AG08396 (cell line): Measurements from ENCODE around the gene ATP9B.

Experiments used
- DNase-seq: peaks from one replicate; pipeline ENCODE4 v3.0.0; 2012; ENCODE audit warnings: low spot score, mixed read lengths

The ATP9B gene

GRCh38 chr18:79328887-79329286 lies 259.7 kb downstream of the ATP9B start:
- DNase-seq = no peak

DNA sequence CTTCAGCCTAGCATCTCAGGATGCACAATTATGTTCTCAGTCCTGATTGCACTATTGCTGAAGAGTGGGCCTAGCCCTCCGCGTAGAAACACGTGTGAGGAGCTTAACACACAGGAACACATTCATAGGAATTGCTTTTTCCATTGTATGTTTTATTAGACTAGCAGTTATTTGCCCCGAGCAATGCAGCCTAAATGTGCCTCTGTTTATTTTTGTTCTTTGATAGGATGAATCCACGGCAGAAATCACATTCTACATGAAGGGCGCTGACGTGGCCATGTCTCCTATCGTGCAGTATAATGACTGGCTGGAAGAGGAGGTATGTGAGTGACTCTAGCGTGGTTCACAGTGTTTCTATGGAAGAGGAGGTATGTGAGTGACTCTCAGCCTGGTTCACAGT lies 260.6 kb downstream of the ATP9B start:
- DNase-seq = no peak

DNA sequence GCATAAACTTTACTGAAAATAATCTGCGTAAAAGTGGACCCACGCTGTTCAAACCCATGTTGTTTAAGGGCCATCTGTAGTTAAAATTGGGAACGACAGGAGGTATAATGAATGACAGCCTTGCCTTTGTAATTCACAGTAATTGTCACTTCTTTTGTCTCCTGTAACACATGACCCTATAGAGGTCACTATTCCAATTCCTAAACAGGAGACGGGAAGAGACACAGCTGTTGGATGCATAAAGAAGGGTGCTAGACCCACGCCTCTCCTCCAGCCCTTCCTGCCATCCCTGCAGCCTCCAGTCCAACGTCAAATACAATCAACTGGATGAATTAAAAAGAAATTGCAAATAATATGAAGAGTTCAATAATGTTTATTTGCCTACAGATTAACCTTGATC lies 263.5 kb downstream of the ATP9B start:
- DNase-seq = no peak

GRCh38 chr18:79333046-79333445 lies 263.9 kb downstream of the ATP9B start:
- DNase-seq = no peak

- no peak for DNase-seq
Observed at GRCh38 chr18:79334496-79335233, 265.5 kb downstream of the ATP9B start.

GRCh38 chr18:79335833-79336360 lies 266.7 kb downstream of the ATP9B start:
- DNase-seq = no peak

- DNase-seq = no peak
Observed at GRCh38 chr18:79336556-79337142, 267.5 kb downstream of the ATP9B start.

DNA sequence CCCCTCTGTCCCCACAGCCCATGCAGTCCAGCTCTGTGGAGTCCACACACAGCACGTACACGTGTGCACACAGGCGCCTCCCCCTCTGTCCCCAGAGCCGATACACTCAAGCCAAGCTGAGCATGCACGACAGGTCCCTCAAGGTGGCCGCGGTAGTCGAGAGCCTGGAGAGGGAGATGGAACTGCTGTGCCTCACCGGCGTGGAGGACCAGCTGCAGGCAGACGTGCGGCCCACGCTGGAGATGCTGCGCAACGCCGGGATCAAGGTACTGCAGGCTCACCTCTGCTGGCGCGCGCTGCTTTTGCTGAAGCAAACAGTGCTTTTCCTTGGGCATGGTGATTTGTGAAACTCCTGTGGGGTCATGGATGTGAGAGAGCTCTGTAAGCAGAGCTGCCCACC lies 268.0 kb downstream of the ATP9B start:
- DNase-seq = no peak

GRCh38 chr18:79337620-79338019 lies 268.4 kb downstream of the ATP9B start:
- DNase-seq = no peak

- no peak for DNase-seq
Observed at GRCh38 chr18:79339094-79339908, 270.1 kb downstream of the ATP9B start.

DNA sequence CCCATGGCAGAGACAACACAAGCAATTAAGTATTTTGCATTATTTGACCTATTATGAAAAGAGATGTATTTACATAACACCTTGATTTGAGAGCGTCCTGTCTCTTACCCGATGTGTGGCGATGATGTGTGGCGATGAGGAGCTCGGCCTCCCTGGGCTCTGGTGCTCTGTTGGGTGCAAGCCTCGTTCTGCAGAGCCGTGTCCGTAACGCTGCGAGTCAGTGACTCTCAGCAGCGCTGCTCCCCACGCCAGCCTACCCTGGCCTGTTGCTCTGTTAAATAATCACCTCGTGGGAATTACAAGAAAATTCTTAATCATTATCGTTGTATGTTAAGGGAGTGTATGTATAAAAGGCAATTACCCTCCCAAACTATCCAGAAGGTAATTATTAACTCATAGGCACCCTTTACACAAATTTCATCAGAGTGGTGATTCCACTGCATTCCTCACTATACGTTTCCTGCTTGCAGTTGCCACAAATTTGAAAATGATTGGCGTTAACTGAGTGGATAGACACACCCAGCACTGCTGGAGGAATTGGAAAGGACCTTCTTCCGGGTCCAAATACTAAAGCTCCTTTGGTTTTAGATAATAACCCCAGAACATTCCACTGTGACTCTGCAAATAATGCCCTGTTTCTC lies 274.5 kb downstream of the ATP9B start:
- no peak for DNase-seq

GRCh38 chr18:79344208-79344581 lies 275.0 kb downstream of the ATP9B start:
- no peak for DNase-seq

DNA sequence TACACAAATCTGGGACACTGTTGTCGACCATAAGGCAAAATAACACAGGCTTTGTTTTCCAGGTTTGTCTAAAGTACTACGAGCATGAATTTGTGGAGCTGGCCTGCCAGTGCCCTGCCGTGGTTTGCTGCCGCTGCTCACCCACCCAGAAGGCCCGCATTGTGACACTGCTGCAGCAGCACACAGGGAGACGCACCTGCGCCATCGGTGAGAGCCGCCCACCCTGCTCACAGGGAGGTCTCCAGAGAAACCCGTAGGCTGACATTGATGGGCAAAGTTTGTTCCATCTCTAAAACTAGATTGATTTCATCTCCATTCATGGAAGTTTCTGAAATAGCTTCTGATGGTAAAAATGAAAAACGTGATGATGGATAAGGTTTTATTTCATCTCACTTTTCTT lies 276.2 kb downstream of the ATP9B start:
- DNase-seq = no peak

- no peak for DNase-seq
Observed at GRCh38 chr18:79345981-79346380, 276.8 kb downstream of the ATP9B start.

DNA sequence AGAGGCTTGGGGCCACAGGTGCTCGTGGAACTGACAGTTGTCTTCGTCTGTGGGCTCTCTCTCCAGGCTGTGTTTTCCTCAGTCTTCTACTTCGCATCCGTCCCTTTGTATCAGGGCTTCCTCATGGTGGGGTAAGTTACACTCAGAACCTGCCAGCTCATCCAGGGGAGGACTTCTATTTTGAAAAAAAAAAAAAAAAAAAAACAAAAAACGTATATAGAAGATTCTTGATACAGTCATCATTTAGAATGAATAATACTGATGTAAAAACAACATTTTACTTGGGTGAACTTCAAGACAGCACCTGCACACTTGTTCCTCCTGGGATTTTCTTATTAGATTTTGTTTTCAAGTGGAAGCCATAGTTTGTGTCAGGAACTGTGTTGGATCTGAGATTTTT lies 278.9 kb downstream of the ATP9B start:
- no peak for DNase-seq

- no peak for DNase-seq
Observed at GRCh38 chr18:79352432-79352831, 283.2 kb downstream of the ATP9B start.

- DNase-seq = no peak
Observed at GRCh38 chr18:79353267-79353666, 284.1 kb downstream of the ATP9B start.

- no peak for DNase-seq
Observed at GRCh38 chr18:79354350-79354749, 285.2 kb downstream of the ATP9B start.

DNA sequence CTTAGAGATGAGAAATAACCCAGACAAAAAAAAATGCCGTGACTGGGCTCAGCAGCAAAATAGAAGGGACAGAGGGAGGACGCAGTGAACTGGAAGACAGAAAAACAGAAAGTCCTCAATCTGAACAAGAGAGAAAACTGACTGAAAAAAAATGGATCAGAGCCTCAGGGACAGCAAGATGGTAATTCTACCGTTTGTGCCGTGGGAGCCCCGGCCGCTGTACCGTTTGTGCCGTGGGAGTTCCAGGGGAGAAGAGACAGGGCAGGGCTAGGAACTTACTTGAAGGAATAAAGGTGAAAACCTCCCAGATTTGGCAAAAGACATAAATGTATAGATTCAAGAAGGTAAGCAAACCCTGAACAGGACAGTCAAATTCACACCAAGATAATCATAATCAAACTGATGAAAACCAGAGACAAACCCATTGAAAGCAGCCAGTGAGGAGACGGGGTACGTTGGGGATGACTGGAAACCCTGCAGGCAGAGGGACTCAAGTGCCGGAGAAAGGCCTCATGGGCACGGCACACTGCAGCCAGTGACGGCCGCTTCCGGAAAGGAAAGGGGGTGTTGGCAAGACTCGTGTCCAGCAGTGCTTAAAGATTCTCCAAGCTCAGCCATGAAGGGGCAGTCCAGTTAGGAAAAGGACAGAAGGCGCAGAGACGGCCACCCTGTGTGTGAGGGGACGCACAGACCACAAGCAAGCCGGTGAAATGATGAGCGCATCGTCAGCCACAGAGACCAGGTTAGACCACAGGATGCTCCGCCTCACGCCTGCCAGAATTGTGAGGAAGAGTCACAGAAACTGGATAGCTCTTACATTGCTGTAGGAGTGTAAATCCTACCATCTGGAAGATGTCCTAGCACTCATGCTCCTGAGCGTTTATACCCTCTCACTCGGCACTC lies 286.5 kb downstream of the ATP9B start:
- no peak for DNase-seq

GRCh38 chr18:79356435-79356834 lies 287.2 kb downstream of the ATP9B start:
- DNase-seq = no peak

DNA sequence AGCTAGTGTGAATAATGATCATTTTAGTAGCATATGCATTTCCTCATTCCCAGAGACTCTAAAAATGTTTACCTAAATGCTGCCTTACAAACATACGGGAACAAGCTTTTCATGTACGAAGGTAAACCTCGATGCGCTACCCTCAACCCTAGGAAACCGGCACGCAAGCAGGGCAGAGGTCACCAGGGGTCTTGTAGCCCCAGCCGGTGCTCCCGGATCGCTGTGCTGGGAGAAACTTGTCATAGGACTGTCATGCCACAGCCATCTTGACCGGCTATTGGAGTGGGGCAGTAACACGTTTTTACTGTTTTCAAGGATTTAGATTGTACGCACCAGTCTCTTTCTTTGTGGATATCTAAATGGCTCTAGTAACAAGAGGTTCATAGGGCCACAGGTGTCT lies 291.7 kb downstream of the ATP9B start:
- DNase-seq = no peak
